Measurements from ENCODE around the gene PARD3.
"Not testable (repeated sequence)": the region's sequence is repeated elsewhere in the genome, so short reads cannot be mapped to it uniquely, and the experiment has no call there.

PARD3 gene

DNA sequence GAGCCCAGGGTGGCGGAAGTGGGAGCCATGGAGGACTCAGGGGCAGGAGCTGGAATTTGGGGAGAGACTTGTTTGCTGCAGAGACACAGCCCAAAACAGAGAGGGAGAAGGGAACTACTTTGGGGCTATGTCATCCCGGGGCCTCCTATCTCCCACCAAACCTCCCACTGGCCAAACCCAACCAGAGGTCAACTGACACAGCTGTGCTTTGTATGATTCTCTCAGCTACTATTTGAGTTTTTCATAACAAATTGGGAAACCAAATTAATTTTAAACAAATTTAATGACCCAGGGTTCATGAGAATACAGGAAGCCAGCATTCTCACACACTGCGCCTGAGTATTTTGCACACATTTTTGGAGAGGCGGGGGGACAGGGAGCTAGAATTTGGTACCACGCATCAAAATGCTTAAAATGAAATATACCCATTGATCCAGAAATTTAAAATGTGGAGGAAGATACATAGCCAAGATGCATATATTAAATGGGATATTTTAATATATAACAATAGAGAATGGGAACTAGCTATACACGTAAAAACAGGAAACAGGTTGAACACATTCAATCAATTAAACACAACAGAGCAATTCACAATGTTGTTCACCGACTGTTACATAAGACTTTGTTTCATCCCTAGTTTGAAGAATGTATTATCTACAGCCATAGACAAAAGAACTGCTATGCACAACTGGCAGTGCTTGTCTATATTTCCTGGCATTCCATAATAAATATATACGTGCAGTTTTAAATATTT lies 105.3 kb downstream of the PARD3 start:
- Histone ChIP-seq H3K4me3 (replicated peaks; ENCODE audit: low read depth, low read length) (no peak overlapping the region), H3K27me3 (replicated peaks; ENCODE audit: control insufficient read depth, insufficient read depth, low read length) (no peaks in the 10 kb centered on the region), H3K36me3 (ENCODE audit: control insufficient read depth, insufficient read depth, low read length) (no peaks in the 10 kb centered on the region)
- TF ChIP-seq, protein P1, sequence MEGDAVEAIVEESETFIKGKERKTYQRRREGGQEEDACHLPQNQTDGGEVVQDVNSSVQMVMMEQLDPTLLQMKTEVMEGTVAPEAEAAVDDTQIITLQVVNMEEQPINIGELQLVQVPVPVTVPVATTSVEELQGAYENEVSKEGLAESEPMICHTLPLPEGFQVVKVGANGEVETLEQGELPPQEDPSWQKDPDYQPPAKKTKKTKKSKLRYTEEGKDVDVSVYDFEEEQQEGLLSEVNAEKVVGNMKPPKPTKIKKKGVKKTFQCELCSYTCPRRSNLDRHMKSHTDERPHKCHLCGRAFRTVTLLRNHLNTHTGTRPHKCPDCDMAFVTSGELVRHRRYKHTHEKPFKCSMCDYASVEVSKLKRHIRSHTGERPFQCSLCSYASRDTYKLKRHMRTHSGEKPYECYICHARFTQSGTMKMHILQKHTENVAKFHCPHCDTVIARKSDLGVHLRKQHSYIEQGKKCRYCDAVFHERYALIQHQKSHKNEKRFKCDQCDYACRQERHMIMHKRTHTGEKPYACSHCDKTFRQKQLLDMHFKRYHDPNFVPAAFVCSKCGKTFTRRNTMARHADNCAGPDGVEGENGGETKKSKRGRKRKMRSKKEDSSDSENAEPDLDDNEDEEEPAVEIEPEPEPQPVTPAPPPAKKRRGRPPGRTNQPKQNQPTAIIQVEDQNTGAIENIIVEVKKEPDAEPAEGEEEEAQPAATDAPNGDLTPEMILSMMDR (IDR thresholded peaks at IDR 0.05; ENCODE audit: insufficient read depth, low read length, poor library complexity, severe bottlenecking): no peak
- DNase-seq (ENCODE audit: extremely low read depth, insufficient read length): no peak

DNA sequence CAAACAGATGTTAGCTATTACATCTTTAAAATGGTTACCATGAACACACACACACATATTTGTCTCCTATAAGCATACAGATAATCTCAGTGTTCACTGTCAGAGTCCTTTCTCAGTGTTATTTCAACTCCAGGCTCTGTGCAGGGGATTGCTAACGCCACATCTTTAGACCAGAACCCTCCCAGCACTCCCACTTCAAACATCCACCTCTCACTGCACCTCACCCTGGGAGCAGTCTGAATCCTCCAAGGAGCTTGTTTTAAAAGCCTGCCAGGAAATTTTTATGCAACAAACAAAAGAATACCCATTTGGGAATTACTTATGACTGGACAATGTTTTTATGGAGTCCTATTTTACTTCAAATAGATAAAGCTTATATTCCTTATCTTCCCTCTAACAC lies 107.4 kb downstream of the PARD3 start:
- Histone ChIP-seq H3K36me3 (ENCODE audit: control insufficient read depth, insufficient read depth, low read length) (no peaks in the 10 kb centered on the region), H3K27me3 (replicated peaks; ENCODE audit: control insufficient read depth, insufficient read depth, low read length) (no peaks in the 10 kb centered on the region), H3K4me3 (replicated peaks; ENCODE audit: low read depth, low read length) (no peak overlapping the region)
- TF ChIP-seq, protein P1 (IDR thresholded peaks at IDR 0.05; ENCODE audit: insufficient read depth, low read length, poor library complexity, severe bottlenecking): no peak
- no peak for DNase-seq (ENCODE audit: extremely low read depth, insufficient read length)

DNA sequence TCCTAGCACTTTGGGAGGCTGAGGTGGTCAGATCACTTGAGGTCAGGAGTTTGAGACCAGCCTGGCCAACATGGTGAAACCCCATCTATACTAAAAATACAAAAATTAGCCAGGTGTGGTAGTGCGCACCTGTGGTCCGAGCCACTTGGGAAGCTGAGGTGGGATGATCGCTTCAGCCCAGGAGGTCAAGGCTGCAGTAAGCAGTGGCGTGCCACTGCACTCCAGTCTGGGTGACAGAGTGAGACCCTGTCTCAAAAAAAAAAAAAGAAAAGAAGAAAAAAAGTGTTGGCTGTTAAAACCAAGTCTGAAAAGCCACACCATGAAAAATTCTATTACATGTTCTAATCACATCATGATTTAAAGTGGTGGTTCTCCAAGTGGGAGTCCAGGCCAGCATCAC lies 108.1 kb downstream of the PARD3 start:
- H3K36me3 ChIP-seq (ENCODE audit: control insufficient read depth, insufficient read depth, low read length); H3K4me3 ChIP-seq (replicated peaks; ENCODE audit: low read depth, low read length); DNase-seq (ENCODE audit: extremely low read depth, insufficient read length); H3K27me3 ChIP-seq (replicated peaks; ENCODE audit: control insufficient read depth, insufficient read depth, low read length): not testable (repeated sequence)

DNA sequence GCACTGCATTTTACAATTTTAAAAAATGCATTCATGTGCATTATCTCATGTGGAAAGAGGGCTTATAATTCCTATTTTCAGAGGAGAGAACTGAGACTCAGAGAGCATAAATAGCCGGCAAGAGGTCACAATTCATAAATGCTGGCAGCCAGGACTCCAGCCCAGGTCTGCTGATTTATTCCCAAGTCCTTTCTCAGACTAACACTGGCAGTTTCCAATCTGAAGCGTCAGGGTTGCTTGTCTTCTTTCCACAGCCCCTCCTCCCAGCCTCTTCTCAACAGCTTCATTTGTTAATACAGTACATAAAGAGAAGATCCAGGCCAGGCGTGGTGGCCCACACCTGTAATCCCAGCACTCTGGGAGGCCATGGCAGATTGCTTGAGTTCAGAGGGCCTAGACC lies 108.9 kb downstream of the PARD3 start:
- no peaks in the 10 kb centered on the region for H3K27me3 ChIP-seq (replicated peaks; ENCODE audit: control insufficient read depth, insufficient read depth, low read length)
- H3K4me3 ChIP-seq (replicated peaks; ENCODE audit: low read depth, low read length): no peak overlapping the region
- TF ChIP-seq, protein P1 (IDR thresholded peaks at IDR 0.05; ENCODE audit: insufficient read depth, low read length, poor library complexity, severe bottlenecking): no peak

DNA sequence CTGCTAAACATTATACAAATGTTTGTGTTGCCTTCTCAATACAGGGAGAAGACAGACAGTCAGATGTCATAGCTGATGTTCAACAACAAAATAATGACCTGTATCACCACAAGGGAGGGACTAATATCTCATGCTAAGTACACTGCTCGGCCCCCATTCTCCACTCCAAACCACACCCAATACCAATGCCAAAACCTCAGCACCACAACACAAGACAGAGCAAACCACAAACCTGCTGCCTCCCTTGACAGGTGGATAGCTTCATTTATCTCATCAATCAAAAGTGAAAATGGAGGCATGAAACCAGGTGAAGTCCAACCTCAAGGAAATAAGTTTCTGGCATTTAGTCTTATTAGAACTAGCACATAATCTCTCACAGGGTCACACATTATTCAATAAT lies 109.5 kb downstream of the PARD3 start:
- H3K4me3 ChIP-seq (replicated peaks; ENCODE audit: low read depth, low read length): no peak overlapping the region
- H3K27me3 ChIP-seq (replicated peaks; ENCODE audit: control insufficient read depth, insufficient read depth, low read length): no peaks in the 10 kb centered on the region
- TF ChIP-seq, protein P1 (IDR thresholded peaks at IDR 0.05; ENCODE audit: insufficient read depth, low read length, poor library complexity, severe bottlenecking): no peak
- H3K36me3 ChIP-seq (ENCODE audit: control insufficient read depth, insufficient read depth, low read length): no peaks in the 10 kb centered on the region
- DNase-seq (ENCODE audit: extremely low read depth, insufficient read length): no peak

More for the DNA sequence above, 108.9 kb downstream of the PARD3 start:
- no peaks in the 10 kb centered on the region for H3K36me3 ChIP-seq (ENCODE audit: control insufficient read depth, insufficient read depth, low read length)
- DNase-seq (ENCODE audit: extremely low read depth, insufficient read length): no peak

DNA sequence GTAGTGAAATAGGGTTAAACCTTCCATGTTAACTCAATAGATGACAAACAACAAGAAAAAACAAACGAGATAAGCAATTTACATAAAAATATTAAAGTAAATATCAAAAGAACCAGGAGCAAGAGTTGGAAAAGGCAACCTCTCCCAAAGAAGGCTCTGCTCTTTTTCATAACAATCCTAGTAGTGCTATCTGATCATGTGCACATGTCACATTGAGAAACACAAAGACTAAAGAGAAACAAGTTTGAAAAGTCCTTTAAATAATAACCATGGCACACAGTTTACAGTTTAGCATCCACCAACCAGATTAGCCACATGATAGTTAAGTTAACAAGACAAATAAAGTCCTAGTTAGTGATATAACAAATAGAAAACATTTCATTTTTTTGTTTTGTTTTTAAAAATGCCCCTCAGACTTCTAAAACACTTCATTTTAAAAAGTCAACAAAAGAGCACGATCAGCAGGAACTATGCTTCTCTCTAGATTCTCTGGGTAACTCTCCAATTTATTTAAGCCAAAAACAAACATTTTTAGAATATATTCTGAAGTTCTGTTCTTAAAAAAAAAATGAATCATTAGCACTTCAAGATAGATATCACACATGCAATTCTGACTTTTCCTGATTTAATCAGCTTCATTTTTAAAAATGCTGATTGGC lies 110.4 kb downstream of the PARD3 start:
- Histone ChIP-seq H3K4me3 (replicated peaks; ENCODE audit: low read depth, low read length) (no peak overlapping the region), H3K27me3 (replicated peaks; ENCODE audit: control insufficient read depth, insufficient read depth, low read length) (no peaks in the 10 kb centered on the region), H3K36me3 (ENCODE audit: control insufficient read depth, insufficient read depth, low read length) (no peaks in the 10 kb centered on the region)
- no peak for DNase-seq (ENCODE audit: extremely low read depth, insufficient read length)
- TF ChIP-seq, protein P1 (IDR thresholded peaks at IDR 0.05; ENCODE audit: insufficient read depth, low read length, poor library complexity, severe bottlenecking): no peak

All from GM06990 (cell line).